OCI-LY1 (cell line): ENCODE data around the gene TBC1D5.

Experiments
- CTCF ChIP-seq: fragments of 200-600 bp; sonication (generic), shearing (Covaris generic); IDR thresholded peaks from 2 replicates; pipeline ENCODE4 v1.5.1; 2017; ENCODE audit warnings: mild to moderate bottlenecking, antibody characterized with exemption, low read length, moderate library complexity, mixed read lengths
- EZH2 ChIP-seq: fragments of 200-600 bp; sonication (generic), shearing (Covaris generic); IDR thresholded peaks from 2 replicates; pipeline ENCODE4 v1.8.0; 2017; ENCODE audit warnings: borderline replicate concordance, mixed run types, mild to moderate bottlenecking, antibody characterized with exemption, low read length, moderate library complexity, mixed read lengths

GRCh38 chr3:17507480-17507879, 235.0 kb downstream of the TBC1D5 start:
- TF ChIP-seq CTCF = no peak
- no peak for TF ChIP-seq EZH2
